ENCODE measurements around the gene NBDY.

GRCh38 chrX:56784666-56785065, 55.6 kb downstream of the NBDY start:
- TF ChIP-seq, protein P1, sequence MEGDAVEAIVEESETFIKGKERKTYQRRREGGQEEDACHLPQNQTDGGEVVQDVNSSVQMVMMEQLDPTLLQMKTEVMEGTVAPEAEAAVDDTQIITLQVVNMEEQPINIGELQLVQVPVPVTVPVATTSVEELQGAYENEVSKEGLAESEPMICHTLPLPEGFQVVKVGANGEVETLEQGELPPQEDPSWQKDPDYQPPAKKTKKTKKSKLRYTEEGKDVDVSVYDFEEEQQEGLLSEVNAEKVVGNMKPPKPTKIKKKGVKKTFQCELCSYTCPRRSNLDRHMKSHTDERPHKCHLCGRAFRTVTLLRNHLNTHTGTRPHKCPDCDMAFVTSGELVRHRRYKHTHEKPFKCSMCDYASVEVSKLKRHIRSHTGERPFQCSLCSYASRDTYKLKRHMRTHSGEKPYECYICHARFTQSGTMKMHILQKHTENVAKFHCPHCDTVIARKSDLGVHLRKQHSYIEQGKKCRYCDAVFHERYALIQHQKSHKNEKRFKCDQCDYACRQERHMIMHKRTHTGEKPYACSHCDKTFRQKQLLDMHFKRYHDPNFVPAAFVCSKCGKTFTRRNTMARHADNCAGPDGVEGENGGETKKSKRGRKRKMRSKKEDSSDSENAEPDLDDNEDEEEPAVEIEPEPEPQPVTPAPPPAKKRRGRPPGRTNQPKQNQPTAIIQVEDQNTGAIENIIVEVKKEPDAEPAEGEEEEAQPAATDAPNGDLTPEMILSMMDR (conservative IDR thresholded peaks at IDR 0.05; ENCODE audit: low read length): no peak
- TF ChIP-seq EZH2phosphoT487 (IDR thresholded peaks at IDR 0.05; ENCODE audit: borderline replicate concordance, low read depth, low read length): no peak
